Endothelial cell of umbilical vein (primary cell): ENCODE data around the gene LRP5. TPM values are rescaled to one million over a fixed set of nuclear protein-coding genes. Genes with fewer than 3 reads are reported as not detected.

ENCODE experiments used
- BruUV-seq: library from RNA; stranded (reverse); fragments of 400-500 nt; replicated peaks from 2 replicates; lab custom pipeline; 2021; lab: Mats Ljungman, UMichigan
- CTCF ChIA-PET: fragments of 300-600, 350-600 bp; sonication (Branson Sonifier 250); formaldehyde crosslinking; loops from one replicate; lab custom pipeline; 2021; ENCODE audit warnings: antibody characterized with exemption, inconsistent platforms; lab: Charles Lee
- POLR2A ChIA-PET: fragments of 300-600, 350-600 bp; sonication (Branson Sonifier 250); formaldehyde crosslinking; loops from one replicate; lab custom pipeline; 2021; ENCODE audit warnings: antibody characterized with exemption, inconsistent platforms; lab: Charles Lee
- DNase-seq: peaks from one replicate; pipeline ENCODE4 v3.0.0-alpha.2; 2011; ENCODE audit warnings: low read depth, low spot score
- FAIRE-seq: peaks from 2 replicates; lab custom pipeline; 2011; peaks lifted over from hg19 to GRCh38; lab: Jason Lieb, UNC
- H2AFZ ChIP-seq: 2 replicates; pipeline ENCODE4 v1.6.0; 2012; ENCODE audit warnings: low read depth, low read length, control low read depth, inconsistent platforms
- H3K27ac ChIP-seq: 2 replicates; pipeline ENCODE4 v1.5.1; 2011; ENCODE audit warnings: low read depth, mild to moderate bottlenecking, control low read depth, low read length, moderate library complexity; ENCODE audit not compliant: insufficient read depth
- H3K27me3 ChIP-seq, 2 experiments: 2 replicates each; pipeline versions ENCODE4 v1.6.0 to v1.6.1; 2011; ENCODE audit warnings: low read length in 2 of 2, mixed read lengths in 1 of 2; ENCODE audit not compliant: control insufficient read depth in 2 of 2, insufficient read depth in 2 of 2
- H3K36me3 ChIP-seq, 2 experiments: 2 replicates in 1 of 2; 3 replicates in 1 of 2; pipeline ENCODE4 v1.5.1; 2011; ENCODE audit warnings: low read length in 2 of 2, mild to moderate bottlenecking in 1 of 2, moderate library complexity in 1 of 2; ENCODE audit not compliant: control insufficient read depth in 2 of 2, insufficient read depth in 2 of 2; ENCODE audit errors: extremely low read depth in 1 of 2
- H3K4me1 ChIP-seq: 3 replicates; pipeline ENCODE4 v1.5.1; 2011; ENCODE audit warnings: mild to moderate bottlenecking, low read length; ENCODE audit not compliant: control insufficient read depth, insufficient read depth; ENCODE audit errors: extremely low read depth
- H3K4me2 ChIP-seq: 2 replicates; pipeline ENCODE4 v1.6.1; 2011; ENCODE audit warnings: low read length, control low read depth, mixed read lengths; ENCODE audit not compliant: insufficient read depth
- H3K4me3 ChIP-seq, 3 experiments: fragments of 200-600 bp in 1 of 3; sonication (generic), shearing (Covaris generic) in 1 of 3; replicated peaks in 1 of 3; 2 replicates each; pipeline ENCODE4 v1.5.1; 2011 to 2016; ENCODE audit warnings: control low read depth in 3 of 3, low read length in 3 of 3, mild to moderate bottlenecking in 2 of 3, inconsistent platforms in 1 of 3, low read depth in 1 of 3, moderate library complexity in 1 of 3; ENCODE audit not compliant: insufficient read depth in 1 of 3
- H3K79me2 ChIP-seq: 2 replicates; pipeline ENCODE4 v1.6.0; 2012; ENCODE audit warnings: low read length, inconsistent platforms; ENCODE audit not compliant: control insufficient read depth, insufficient read depth
- H3K9ac ChIP-seq: replicated peaks from 2 replicates; pipeline ENCODE3; 2011; ENCODE audit warnings: low read length, control low read depth; ENCODE audit not compliant: insufficient read depth; ENCODE audit errors: extremely low read depth
- H3K9me1 ChIP-seq: replicated peaks from 3 replicates; pipeline ENCODE4 v1.6.0; 2011; ENCODE audit warnings: mild to moderate bottlenecking, low read length; ENCODE audit not compliant: control insufficient read depth, insufficient read depth; ENCODE audit errors: extremely low read depth
- H3K9me3 ChIP-seq: replicated peaks from 2 replicates; pipeline ENCODE4 v1.5.1; 2012; ENCODE audit warnings: low read length, inconsistent platforms; ENCODE audit not compliant: control insufficient read depth, insufficient read depth
- H4K20me1 ChIP-seq: replicated peaks from 2 replicates; pipeline ENCODE3; 2011; ENCODE audit warnings: mild to moderate bottlenecking, low read length; ENCODE audit not compliant: control insufficient read depth, insufficient read depth; ENCODE audit errors: extremely low read depth
- EZH2 ChIP-seq: IDR thresholded peaks from 2 replicates; pipeline ENCODE4 v1.6.1; 2012; ENCODE audit warnings: borderline replicate concordance, low read depth, mild to moderate bottlenecking, moderate library complexity, low read length, inconsistent platforms; ENCODE audit not compliant: severe bottlenecking
- FOS ChIP-seq: IDR thresholded peaks from 2 replicates; pipeline ENCODE4 v1.6.1; 2011; ENCODE audit warnings: mild to moderate bottlenecking, low read length, moderate library complexity, borderline replicate concordance; ENCODE audit not compliant: insufficient read depth
- GATA2 ChIP-seq: IDR thresholded peaks from 2 replicates; pipeline ENCODE4 v1.7.0; 2011; ENCODE audit warnings: low read depth, mild to moderate bottlenecking, moderate library complexity, mixed read lengths, low read length; ENCODE audit not compliant: insufficient read length, insufficient read depth
- JUN ChIP-seq: IDR thresholded peaks from 2 replicates; pipeline ENCODE4 v1.6.1; 2011; ENCODE audit warnings: borderline replicate concordance, low read depth; ENCODE audit not compliant: insufficient read length, insufficient read depth
- MAX ChIP-seq: IDR thresholded peaks from 2 replicates; pipeline ENCODE4 v1.6.1; 2011; ENCODE audit not compliant: insufficient read depth, insufficient read length
- MYC ChIP-seq: IDR thresholded peaks from one replicate; pipeline ENCODE4 v1.6.1; 2011; ENCODE audit warnings: mild to moderate bottlenecking, low read depth, low read length
- POLR2A ChIP-seq: IDR thresholded peaks from 2 replicates; pipeline ENCODE4 v1.6.1; 2012; ENCODE audit warnings: low read depth, mild to moderate bottlenecking, control low read depth, low read length
- POLR2AphosphoS5 ChIP-seq: IDR thresholded peaks from 2 replicates; pipeline ENCODE4 v1.6.1; 2012; ENCODE audit warnings: low read depth, mild to moderate bottlenecking, control low read depth, low read length, moderate library complexity; ENCODE audit not compliant: insufficient read depth
- dilution Hi-C: fragments of 300-500 bp; cut with MboI; formaldehyde crosslinking; loops from one replicate; pipeline ENCODE4 v1.15.0; 2019; ENCODE audit warnings: low sequenced_read_pairs; ENCODE audit not compliant: extremely low pct_ligation_motif_present
- intact Hi-C: fragments of 100-400 bp; cut with micrococcal nuclease; formaldehyde crosslinking; loops from one replicate; pipeline ENCODE4 v1.10.0; 2022
- polyA plus RNA-seq, 4 experiments: library from polyadenylated mRNA; depleted of rRNA in 3 of 4; stranded (reverse) in 3 of 4; unstranded in 1 of 4; fragments of >200 nt; gene quantifications; 2 replicates each; pipeline versions ENCODE4 v1.2.1 to v1.2.3, GENCODE V29; 2011 to 2012; ENCODE audit warnings: missing spikeins in 1 of 4
- total RNA-seq: library from RNA; stranded (reverse); gene quantifications from 2 replicates; pipeline ENCODE4 v1.2.3, GENCODE V29; 2021
- TF ChIP-seq, protein P1 (sequence below), 2 donors: IDR thresholded peaks; 1 replicate in 1 of 2; 2 replicates in 1 of 2; pipeline ENCODE4 v1.5.1; 2011; ENCODE audit warnings: low read length in 2 of 2, mild to moderate bottlenecking in 2 of 2, moderate library complexity in 2 of 2, control low read depth in 1 of 2, inconsistent platforms in 1 of 2, low read depth in 1 of 2; ENCODE audit not compliant: insufficient read depth in 1 of 2; ENCODE audit errors: extremely low read depth in 1 of 2

LRP5 gene
- total and polyA plus RNA-seq, 2 donors (not counting 3 experiments of a cell fraction or from before 2014, with no cell fraction given), result 35.1 to 51.8 TPM

DNA sequence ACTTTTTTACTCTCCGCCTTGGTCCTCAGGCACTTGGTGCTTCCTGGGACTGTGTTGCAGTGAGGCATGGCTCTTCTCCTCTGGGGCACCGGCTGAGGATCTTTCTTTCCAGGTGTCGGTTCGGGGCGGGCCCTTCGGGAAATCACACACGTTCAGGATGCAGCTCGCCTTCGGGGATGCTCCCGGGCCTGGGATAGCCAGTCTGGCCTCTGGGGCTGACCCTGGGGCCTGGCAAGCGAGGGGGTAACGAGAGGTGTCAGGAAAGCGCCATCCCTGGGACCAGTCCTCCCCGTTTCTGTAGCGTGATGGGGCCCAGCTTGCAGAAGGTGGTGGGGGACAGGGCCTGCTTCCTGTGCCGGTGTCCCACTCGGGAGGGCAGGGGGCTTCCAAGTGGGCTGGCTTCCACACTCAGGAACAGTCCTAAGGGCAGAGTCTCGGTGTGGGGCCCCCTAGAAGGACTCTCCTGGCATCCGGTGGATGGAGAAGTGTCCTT, 53.6 kb downstream of the LRP5 start:
- FAIRE-seq, result no peak
- CTCF ChIA-PET, result no interaction called here
- intact Hi-C loops, result no loop called here

More for the DNA sequence above, 53.6 kb downstream of the LRP5 start:
- Histone ChIP-seq H2AFZ (no peak overlapping the region), H3K36me3 (peaks cover 4 to 15% of the 10 kb centered on the region in 2 experiments), H3K4me2 (no peak overlapping the region), H3K4me1 (no peaks in the 10 kb centered on the region), H3K9me1 (no peaks in the 10 kb centered on the region), H3K27me3 (no peaks in the 10 kb centered on the region), H4K20me1 (no peaks in the 10 kb centered on the region), H3K79me2 (no peaks in the 10 kb centered on the region), H3K9me3 (no peaks in the 10 kb centered on the region), H3K4me3 (no peak overlapping the region), H3K9ac (no peak overlapping the region), H3K27ac (no peak overlapping the region)
- no peak for DNase-seq
- no TSS peak for BruUV-seq
- TF ChIP-seq EZH2, result no peak
- no peak for TF ChIP-seq GATA2
- TF ChIP-seq MYC, result no peak
- TF ChIP-seq FOS, result no peak
- TF ChIP-seq POLR2AphosphoS5, result no peak
- no peak for TF ChIP-seq POLR2A
- TF ChIP-seq MAX, result no peak
- TF ChIP-seq, protein P1, sequence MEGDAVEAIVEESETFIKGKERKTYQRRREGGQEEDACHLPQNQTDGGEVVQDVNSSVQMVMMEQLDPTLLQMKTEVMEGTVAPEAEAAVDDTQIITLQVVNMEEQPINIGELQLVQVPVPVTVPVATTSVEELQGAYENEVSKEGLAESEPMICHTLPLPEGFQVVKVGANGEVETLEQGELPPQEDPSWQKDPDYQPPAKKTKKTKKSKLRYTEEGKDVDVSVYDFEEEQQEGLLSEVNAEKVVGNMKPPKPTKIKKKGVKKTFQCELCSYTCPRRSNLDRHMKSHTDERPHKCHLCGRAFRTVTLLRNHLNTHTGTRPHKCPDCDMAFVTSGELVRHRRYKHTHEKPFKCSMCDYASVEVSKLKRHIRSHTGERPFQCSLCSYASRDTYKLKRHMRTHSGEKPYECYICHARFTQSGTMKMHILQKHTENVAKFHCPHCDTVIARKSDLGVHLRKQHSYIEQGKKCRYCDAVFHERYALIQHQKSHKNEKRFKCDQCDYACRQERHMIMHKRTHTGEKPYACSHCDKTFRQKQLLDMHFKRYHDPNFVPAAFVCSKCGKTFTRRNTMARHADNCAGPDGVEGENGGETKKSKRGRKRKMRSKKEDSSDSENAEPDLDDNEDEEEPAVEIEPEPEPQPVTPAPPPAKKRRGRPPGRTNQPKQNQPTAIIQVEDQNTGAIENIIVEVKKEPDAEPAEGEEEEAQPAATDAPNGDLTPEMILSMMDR (IDR thresholded peaks at IDR 0.05; ENCODE audit: extremely low read depth in 1 of 2, insufficient read depth in 1 of 2, low read depth in 1 of 2, low read length in 2 of 2), result no peak
- no peak for TF ChIP-seq JUN
- POLR2A ChIA-PET, result no interaction called here
- dilution Hi-C loops, result no loop called here
